ENCODE results near the gene KRT33B.
"Not testable (repeated sequence)": the region's sequence is repeated elsewhere in the genome, so short reads cannot be mapped to it uniquely, and the experiment has no call there.

- TF ChIP-seq, protein P1, sequence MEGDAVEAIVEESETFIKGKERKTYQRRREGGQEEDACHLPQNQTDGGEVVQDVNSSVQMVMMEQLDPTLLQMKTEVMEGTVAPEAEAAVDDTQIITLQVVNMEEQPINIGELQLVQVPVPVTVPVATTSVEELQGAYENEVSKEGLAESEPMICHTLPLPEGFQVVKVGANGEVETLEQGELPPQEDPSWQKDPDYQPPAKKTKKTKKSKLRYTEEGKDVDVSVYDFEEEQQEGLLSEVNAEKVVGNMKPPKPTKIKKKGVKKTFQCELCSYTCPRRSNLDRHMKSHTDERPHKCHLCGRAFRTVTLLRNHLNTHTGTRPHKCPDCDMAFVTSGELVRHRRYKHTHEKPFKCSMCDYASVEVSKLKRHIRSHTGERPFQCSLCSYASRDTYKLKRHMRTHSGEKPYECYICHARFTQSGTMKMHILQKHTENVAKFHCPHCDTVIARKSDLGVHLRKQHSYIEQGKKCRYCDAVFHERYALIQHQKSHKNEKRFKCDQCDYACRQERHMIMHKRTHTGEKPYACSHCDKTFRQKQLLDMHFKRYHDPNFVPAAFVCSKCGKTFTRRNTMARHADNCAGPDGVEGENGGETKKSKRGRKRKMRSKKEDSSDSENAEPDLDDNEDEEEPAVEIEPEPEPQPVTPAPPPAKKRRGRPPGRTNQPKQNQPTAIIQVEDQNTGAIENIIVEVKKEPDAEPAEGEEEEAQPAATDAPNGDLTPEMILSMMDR (IDR thresholded peaks at IDR 0.05; ENCODE audit: borderline replicate concordance, extremely low read depth, low read length, poor library complexity, severe bottlenecking): not testable (repeated sequence)
- TF ChIP-seq EZH2 (IDR thresholded peaks at IDR 0.05; ENCODE audit: borderline replicate concordance, low read depth, low read length, severe bottlenecking): not testable (repeated sequence)
Observed at GRCh38 chr17:41381943-41382342, 12.3 kb upstream of the KRT33B start, which contains the start of gene KRT34.
